Ovary (tissue), 9 donors: ENCODE results near the gene POLA1. TPM values are rescaled to one million over a fixed set of nuclear protein-coding genes. Genes with fewer than 3 reads are reported as not detected.
A peak's percentile ranks its signal among the peaks of the same experiment; 100 is the strongest.

Experiments
- DNase-seq, 5 donors: peaks; one replicate each; pipeline ENCODE4 v3.0.0-alpha.2; 2019 to 2020
- H3K27ac ChIP-seq, 2 donors: fragments of 200-600 bp; one replicate each; pipeline versions ENCODE4 v1.5.1 to v1.8.0; 2019 to 2022
- H3K27me3 ChIP-seq: fragments of 200-600 bp; one replicate; pipeline ENCODE4 v1.8.0; 2022
- H3K36me3 ChIP-seq: fragments of 200-600 bp; sonication (generic); one replicate; pipeline ENCODE4 v1.5.1; 2019
- H3K4me1 ChIP-seq: one replicate; pipeline ENCODE4 v1.8.1; 2013; ENCODE audit warnings: mild to moderate bottlenecking, moderate library complexity; ENCODE audit not compliant: insufficient read depth
- H3K4me3 ChIP-seq: fragments of 200-600 bp; sonication (generic); one replicate; pipeline ENCODE4 v1.5.1; 2017
- H3K9me3 ChIP-seq, 2 donors: fragments of 200-600 bp in 1 of 2; sonication (generic) in 1 of 2; one replicate each; pipeline versions ENCODE4 v1.5.1 to v1.8.1; 2013 to 2019; ENCODE audit warnings: mild to moderate bottlenecking in 1 of 2, moderate library complexity in 1 of 2
- EP300 ChIP-seq: sonication (generic); formaldehyde crosslinking; IDR thresholded peaks from one replicate; pipeline ENCODE4 v1.6.1; 2017; ENCODE audit warnings: antibody characterized with exemption
- POLR2A ChIP-seq: fragments of 450-650 bp; IDR thresholded peaks from one replicate; pipeline ENCODE4 v1.6.1; 2017; ENCODE audit warnings: antibody characterized with exemption, mild to moderate bottlenecking, moderate library complexity
- WGBS, 3 donors: extraction: QIAGEN DNeasy Blood & Tissue Kit in 1 of 3; methylation state at CpG; one replicate each; pipeline versions ENCODE4 v1.1.5 to v1.1.7; 2013 to 2017; 5-methylcytosine and 5-hydroxymethylcytosine counted together
- intact Hi-C, 4 donors: fragments of 100-400 bp; cut with DNase I; formaldehyde crosslinking; loops; one replicate each; pipeline versions ENCODE4 v1.11.0 to v1.15.1; 2022 to 2023
- polyA plus RNA-seq, 2 donors: library from polyadenylated mRNA; stranded (reverse); fragments of 200-250 nt in 1 of 2; fragments of 350-450 nt in 1 of 2; fragmentation: Illumina TruSeq in 1 of 2; extraction: RNeasy Lipid Tissue Mini Kit (QIAGEN cat#74804) in 1 of 2; gene quantifications; one replicate each; pipeline ENCODE4 v1.2.3, GENCODE V29; 2013 to 2014
- total RNA-seq, 7 donors: library from RNA; depleted of rRNA in 2 of 7; stranded (reverse); fragments of >200 nt in 2 of 7; fragmentation: NEBNext Ultra II Directional in 3 of 7; extraction: Animal tissue kit (Norgen Biotek cat#: 25700) in 3 of 7; gene quantifications; one replicate each; pipeline versions ENCODE4 v1.1.0 to v1.2.4, GENCODE V29; 2016 to 2023
- TF ChIP-seq, protein P1 (sequence below), 3 donors: fragments of 450-650 bp in 2 of 3; fragments of 200-600 bp in 1 of 3; IDR thresholded peaks; one replicate each; pipeline versions ENCODE4 v1.5.1 to v1.8.0; 2016 to 2022; ENCODE audit warnings: antibody characterized with exemption in 3 of 3, mild to moderate bottlenecking in 1 of 3
- donor health status: DM: no; HTN: no; CAD: no; lungs with moderate emphysema.
- donor health status: DM: no; HTN: no; CAD: no.
- donor health status: Bipolar disorder and iron deficiency.
- donor health status: DM: yes; HTN: yes; CAD: no.
- donor health status: DM: no; HTN: no; CAD: no.
- donor health status: DM: yes; HTN: yes; CAD: no.

Gene POLA1
- total and polyA plus RNA-seq, 9 donors = 5.9 to 20.2 (median 14.1) TPM

DNA sequence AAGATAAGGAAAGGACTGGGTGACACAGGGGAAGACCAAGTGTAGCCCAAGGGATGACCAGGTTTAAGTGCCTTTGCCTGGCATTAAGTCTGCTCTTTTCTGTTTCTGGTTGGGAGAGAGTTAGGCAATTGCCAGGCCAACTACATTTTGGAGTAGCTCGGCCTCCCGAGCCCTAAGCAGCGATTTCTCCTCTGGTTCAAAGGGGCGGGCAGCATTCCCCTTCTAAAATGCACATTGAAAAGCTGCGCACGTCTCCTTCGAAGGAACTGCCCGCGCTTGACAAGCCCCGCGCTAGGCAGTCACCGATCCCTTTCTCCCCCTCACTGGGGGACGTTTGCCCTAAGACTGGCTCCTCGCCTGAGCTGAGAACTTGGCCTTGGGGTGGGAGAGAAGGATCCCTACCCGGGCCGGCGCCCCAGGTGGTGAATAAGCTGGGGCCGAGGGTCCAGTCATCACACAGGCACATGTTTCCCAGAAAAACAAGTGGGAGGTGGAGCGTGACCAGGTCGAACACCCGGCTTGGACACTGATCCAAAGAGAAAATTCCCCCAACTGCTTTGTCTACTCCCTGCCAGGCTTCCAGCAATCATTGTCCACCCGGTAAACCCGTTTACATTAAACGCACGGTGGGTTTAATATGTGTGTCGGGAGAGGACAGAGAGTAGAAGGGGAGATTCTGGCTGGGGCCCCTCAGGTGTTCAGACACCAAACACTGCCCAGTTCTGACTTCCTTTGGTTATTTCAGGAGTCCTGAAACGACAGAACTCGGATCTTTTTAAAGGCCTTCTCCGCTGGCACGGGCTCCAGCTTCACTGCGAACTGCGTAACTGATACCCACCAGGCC is 318.1 kb downstream of the POLA1 start:
- TF ChIP-seq POLR2A = no peak
- TF ChIP-seq, protein P1, sequence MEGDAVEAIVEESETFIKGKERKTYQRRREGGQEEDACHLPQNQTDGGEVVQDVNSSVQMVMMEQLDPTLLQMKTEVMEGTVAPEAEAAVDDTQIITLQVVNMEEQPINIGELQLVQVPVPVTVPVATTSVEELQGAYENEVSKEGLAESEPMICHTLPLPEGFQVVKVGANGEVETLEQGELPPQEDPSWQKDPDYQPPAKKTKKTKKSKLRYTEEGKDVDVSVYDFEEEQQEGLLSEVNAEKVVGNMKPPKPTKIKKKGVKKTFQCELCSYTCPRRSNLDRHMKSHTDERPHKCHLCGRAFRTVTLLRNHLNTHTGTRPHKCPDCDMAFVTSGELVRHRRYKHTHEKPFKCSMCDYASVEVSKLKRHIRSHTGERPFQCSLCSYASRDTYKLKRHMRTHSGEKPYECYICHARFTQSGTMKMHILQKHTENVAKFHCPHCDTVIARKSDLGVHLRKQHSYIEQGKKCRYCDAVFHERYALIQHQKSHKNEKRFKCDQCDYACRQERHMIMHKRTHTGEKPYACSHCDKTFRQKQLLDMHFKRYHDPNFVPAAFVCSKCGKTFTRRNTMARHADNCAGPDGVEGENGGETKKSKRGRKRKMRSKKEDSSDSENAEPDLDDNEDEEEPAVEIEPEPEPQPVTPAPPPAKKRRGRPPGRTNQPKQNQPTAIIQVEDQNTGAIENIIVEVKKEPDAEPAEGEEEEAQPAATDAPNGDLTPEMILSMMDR (IDR thresholded peaks at IDR 0.05) = no peak
- no peak for TF ChIP-seq EP300
- Histone ChIP-seq H3K27me3 (no peaks in the 10 kb centered on the region), H3K27ac (peak overlapping the region; percentile 81 to 93), H3K9me3 (no peaks in the 10 kb centered on the region), H3K4me1 (no peaks in the 10 kb centered on the region), H3K4me3 (peak overlapping the region; percentile 32), H3K36me3 (no peaks in the 10 kb centered on the region)
- 20 to 25% (median 22%) methylated on average over 32 of the region's 32 CpGs for WGBS, 3 donors
- peak in 3 of 5 donors; percentile 30 to 44 (median 43) for DNase-seq
- intact Hi-C loops = loop anchor here in 2 of 4 donors (5.0 to 10.0 kb wide), 3 partner anchors 137 to 170 kb away; no protein-coding TSS in a partner anchor

DNA sequence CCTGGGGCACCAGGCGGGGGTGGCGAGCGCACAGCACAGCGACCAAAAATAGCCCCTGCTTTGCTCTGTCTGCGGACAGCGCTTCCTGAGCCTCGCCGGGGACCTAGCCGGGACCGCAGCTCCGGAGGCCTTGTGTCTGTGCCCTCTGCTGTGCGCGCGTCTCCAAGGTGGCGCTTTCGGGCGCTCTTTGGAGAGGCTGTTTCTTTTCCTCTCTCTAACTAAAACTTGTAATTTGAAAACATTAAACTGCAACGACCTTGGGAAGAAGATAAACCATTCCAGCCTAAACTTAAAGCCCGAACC is 318.7 kb downstream of the POLA1 start:
- H3K4me3 ChIP-seq = peak overlapping the region; percentile 36
- H3K9me3 ChIP-seq = no peaks in the 10 kb centered on the region
- intact Hi-C loops = loop anchor here in 2 of 4 donors (5.0 to 10.0 kb wide), 3 partner anchors 138 to 170 kb away; no protein-coding TSS in a partner anchor

GRCh38 chrX:25012793-25013631 is 319.3 kb downstream of the POLA1 start:
- Histone ChIP-seq H3K27ac (peak overlapping the region; percentile 81 to 93), H3K9me3 (no peaks in the 10 kb centered on the region), H3K4me1 (no peaks in the 10 kb centered on the region), H3K4me3 (peak overlapping the region; percentile 36), H3K36me3 (no peaks in the 10 kb centered on the region), H3K27me3 (no peaks in the 10 kb centered on the region)
- TF ChIP-seq POLR2A (no peak), EP300 (no peak)
- TF ChIP-seq, protein P1 (IDR thresholded peaks at IDR 0.05) = no peak
- whole genome bisulfite sequencing, 3 donors = 26 to 42% (median 31%) methylated on average over 78 to 105 of the region's 105 CpGs
- intact Hi-C loops = loop anchor here in 2 of 4 donors (5.0 to 10.0 kb wide), 3 partner anchors 138 to 171 kb away; no protein-coding TSS in a partner anchor
- DNase-seq = no peak

More for the DNA sequence above, 318.7 kb downstream of the POLA1 start:
- no peaks in the 10 kb centered on the region for H3K36me3 ChIP-seq
- WGBS, 3 donors = 26 to 32% (median 29%) methylated on average over 19 of the region's 19 CpGs
- TF ChIP-seq, protein P1 (IDR thresholded peaks at IDR 0.05) = no peak
- TF ChIP-seq POLR2A (no peak), EP300 (no peak)
- H3K27ac ChIP-seq = peak overlapping the region; percentile 81 to 93
- no peaks in the 10 kb centered on the region for H3K27me3 ChIP-seq
- DNase-seq = peak in 1 of 5 donors; percentile 33
- no peaks in the 10 kb centered on the region for H3K4me1 ChIP-seq

DNA sequence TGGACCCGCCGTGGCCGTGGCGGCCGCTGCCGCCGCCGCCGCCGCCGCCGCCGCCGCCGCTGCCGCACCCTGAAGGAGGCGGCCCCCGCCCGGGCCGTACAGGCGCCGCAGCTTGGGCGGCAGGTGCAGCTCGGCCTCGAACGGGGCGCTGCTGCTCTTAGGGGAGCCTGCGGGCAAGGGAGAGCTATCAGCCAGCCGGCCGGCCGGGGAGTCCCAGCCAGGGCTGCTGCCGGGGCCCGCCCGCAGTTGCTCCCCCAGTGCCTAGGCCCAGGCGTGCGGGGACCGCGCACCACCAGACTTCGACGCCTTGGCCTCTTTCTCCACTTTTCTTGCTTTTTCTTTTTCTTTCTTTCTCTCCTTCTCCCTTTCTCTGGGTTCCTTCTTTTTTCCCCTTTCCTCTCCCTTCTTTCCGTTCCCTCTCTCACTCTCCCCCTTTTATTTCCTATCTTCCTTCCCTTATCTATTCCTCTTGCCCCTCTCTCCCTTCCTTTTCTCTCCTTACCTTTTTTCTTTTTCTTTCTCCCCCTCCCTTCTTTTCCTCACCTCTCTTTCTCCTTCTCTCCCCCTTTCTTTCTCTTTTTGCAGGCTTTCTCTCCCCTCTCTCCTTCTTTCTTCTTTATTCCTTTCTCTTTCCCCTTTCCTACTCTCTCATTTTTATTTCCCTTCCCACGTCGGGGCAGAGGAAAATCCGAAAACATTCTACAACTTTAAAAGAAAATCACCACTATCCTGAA is 320.1 kb downstream of the POLA1 start:
- Histone ChIP-seq H3K9me3 (no peaks in the 10 kb centered on the region), H3K36me3 (no peaks in the 10 kb centered on the region), H3K4me1 (no peaks in the 10 kb centered on the region), H3K27me3 (no peaks in the 10 kb centered on the region), H3K4me3 (peak overlapping the region; percentile 34), H3K27ac (peak overlapping the region; percentile 67 to 85)
- TF ChIP-seq, protein P1 (IDR thresholded peaks at IDR 0.05) = no peak
- TF ChIP-seq POLR2A (no peak), EP300 (no peak)
- DNase-seq = no peak
- 19 to 28% (median 25%) methylated on average over 22 to 44 of the region's 44 CpGs for WGBS, 3 donors
- intact Hi-C loops = loop anchor here in 2 of 4 donors (5.0 to 10.0 kb wide), 3 partner anchors 139 to 171 kb away; no protein-coding TSS in a partner anchor
